Epithelial cell of esophagus (primary cell): ENCODE results near the gene PDZK1IP1.

Experiments used
- DNase-seq: peaks from one replicate; pipeline ENCODE4 v3.0.0; 2010; ENCODE audit warnings: low read depth
- H3K4me3 ChIP-seq: 2 replicates; pipeline ENCODE4 v1.5.1; 2011; ENCODE audit warnings: mild to moderate bottlenecking, low read length, control low read depth
- CTCF ChIP-seq: IDR thresholded peaks from 2 replicates; pipeline ENCODE4 v1.5.1; 2011; ENCODE audit warnings: low read depth, mild to moderate bottlenecking, low read length, control low read depth, inconsistent platforms; ENCODE audit not compliant: insufficient read depth; ENCODE audit errors: missing control alignments

The PDZK1IP1 gene

GRCh38 chr1:47223174-47223920, 33.5 kb upstream of the PDZK1IP1 start:
- no peak overlapping the region for H3K4me3 ChIP-seq
- no peak for TF ChIP-seq CTCF
- no peak for DNase-seq

- TF ChIP-seq CTCF, result no peak
- no peak for DNase-seq
- no peak overlapping the region for H3K4me3 ChIP-seq
Measured at GRCh38 chr1:47222476-47222875, 32.6 kb upstream of the PDZK1IP1 start.

- no peak overlapping the region for H3K4me3 ChIP-seq
- no peak for TF ChIP-seq CTCF
- no peak for DNase-seq
Measured at GRCh38 chr1:47219590-47220220, 29.9 kb upstream of the PDZK1IP1 start.

- DNase-seq, result no peak
Measured at GRCh38 chr1:47219001-47219400, 29.2 kb upstream of the PDZK1IP1 start.

GRCh38 chr1:47216278-47217059, 26.6 kb upstream of the PDZK1IP1 start:
- H3K4me3 ChIP-seq, result no peak overlapping the region
- DNase-seq, result no peak
- no peak for TF ChIP-seq CTCF

More at GRCh38 chr1:47219001-47219400, 29.2 kb upstream of the PDZK1IP1 start:
- TF ChIP-seq CTCF, result no peak
- H3K4me3 ChIP-seq, result no peak overlapping the region

- H3K4me3 ChIP-seq, result no peak overlapping the region
- DNase-seq, result no peak
- TF ChIP-seq CTCF, result no peak
Measured at GRCh38 chr1:47215713-47216112, 25.9 kb upstream of the PDZK1IP1 start.

- TF ChIP-seq CTCF, result no peak
- DNase-seq, result no peak
- no peak overlapping the region for H3K4me3 ChIP-seq
Measured at GRCh38 chr1:47214549-47214948, 24.7 kb upstream of the PDZK1IP1 start.
